ENCODE results near the gene AGAP2. TPM values are rescaled to one million over a fixed set of nuclear protein-coding genes. Genes with fewer than 3 reads are reported as not detected.

AGAP2 gene
- total and polyA plus RNA-seq, 9 of the 15 experiments (the other 6 are each of a cell fraction or from before 2014, with no cell fraction given), result 0.04 to 0.77 (median 0.28) TPM; not detected in 1

- TF ChIP-seq, protein P1, sequence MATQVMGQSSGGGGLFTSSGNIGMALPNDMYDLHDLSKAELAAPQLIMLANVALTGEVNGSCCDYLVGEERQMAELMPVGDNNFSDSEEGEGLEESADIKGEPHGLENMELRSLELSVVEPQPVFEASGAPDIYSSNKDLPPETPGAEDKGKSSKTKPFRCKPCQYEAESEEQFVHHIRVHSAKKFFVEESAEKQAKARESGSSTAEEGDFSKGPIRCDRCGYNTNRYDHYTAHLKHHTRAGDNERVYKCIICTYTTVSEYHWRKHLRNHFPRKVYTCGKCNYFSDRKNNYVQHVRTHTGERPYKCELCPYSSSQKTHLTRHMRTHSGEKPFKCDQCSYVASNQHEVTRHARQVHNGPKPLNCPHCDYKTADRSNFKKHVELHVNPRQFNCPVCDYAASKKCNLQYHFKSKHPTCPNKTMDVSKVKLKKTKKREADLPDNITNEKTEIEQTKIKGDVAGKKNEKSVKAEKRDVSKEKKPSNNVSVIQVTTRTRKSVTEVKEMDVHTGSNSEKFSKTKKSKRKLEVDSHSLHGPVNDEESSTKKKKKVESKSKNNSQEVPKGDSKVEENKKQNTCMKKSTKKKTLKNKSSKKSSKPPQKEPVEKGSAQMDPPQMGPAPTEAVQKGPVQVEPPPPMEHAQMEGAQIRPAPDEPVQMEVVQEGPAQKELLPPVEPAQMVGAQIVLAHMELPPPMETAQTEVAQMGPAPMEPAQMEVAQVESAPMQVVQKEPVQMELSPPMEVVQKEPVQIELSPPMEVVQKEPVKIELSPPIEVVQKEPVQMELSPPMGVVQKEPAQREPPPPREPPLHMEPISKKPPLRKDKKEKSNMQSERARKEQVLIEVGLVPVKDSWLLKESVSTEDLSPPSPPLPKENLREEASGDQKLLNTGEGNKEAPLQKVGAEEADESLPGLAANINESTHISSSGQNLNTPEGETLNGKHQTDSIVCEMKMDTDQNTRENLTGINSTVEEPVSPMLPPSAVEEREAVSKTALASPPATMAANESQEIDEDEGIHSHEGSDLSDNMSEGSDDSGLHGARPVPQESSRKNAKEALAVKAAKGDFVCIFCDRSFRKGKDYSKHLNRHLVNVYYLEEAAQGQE (IDR thresholded peaks at IDR 0.05; ENCODE audit: borderline replicate concordance), result peak; percentile 56; the same call in 1 of the 2 replicates
- TF ChIP-seq, protein P1 (CRISPR knock-in tag; IDR thresholded peaks at IDR 0.05; ENCODE audit: low read depth), result peak; percentile 54; the same call in 1 of the 2 replicates
- TF ChIP-seq, protein P2, sequence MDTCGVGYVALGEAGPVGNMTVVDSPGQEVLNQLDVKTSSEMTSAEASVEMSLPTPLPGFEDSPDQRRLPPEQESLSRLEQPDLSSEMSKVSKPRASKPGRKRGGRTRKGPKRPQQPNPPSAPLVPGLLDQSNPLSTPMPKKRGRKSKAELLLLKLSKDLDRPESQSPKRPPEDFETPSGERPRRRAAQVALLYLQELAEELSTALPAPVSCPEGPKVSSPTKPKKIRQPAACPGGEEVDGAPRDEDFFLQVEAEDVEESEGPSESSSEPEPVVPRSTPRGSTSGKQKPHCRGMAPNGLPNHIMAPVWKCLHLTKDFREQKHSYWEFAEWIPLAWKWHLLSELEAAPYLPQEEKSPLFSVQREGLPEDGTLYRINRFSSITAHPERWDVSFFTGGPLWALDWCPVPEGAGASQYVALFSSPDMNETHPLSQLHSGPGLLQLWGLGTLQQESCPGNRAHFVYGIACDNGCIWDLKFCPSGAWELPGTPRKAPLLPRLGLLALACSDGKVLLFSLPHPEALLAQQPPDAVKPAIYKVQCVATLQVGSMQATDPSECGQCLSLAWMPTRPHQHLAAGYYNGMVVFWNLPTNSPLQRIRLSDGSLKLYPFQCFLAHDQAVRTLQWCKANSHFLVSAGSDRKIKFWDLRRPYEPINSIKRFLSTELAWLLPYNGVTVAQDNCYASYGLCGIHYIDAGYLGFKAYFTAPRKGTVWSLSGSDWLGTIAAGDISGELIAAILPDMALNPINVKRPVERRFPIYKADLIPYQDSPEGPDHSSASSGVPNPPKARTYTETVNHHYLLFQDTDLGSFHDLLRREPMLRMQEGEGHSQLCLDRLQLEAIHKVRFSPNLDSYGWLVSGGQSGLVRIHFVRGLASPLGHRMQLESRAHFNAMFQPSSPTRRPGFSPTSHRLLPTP (IDR thresholded peaks at IDR 0.05; ENCODE audit: borderline replicate concordance, extremely low read depth, insufficient read length), result no peak
- TF ChIP-seq ADNP (tag; IDR thresholded peaks at IDR 0.05) (no peak), RBM25 (IDR thresholded peaks at IDR 0.05; ENCODE audit: low read depth, low read length, severe bottlenecking) (no peak), MTA1 (IDR thresholded peaks at IDR 0.05; ENCODE audit: borderline replicate concordance) (peak; percentile 96), GMEB1 (CRISPR knock-in tag; IDR thresholded peaks at IDR 0.05) (peak; percentile 47; the same call in 1 of the 2 replicates), SUPT5H (IDR thresholded peaks at IDR 0.05) (peak; percentile 96), SMC3 (conservative IDR thresholded peaks at IDR 0.05; ENCODE audit: insufficient read depth, low read depth, low read length) (peak; percentile 57; the same call in 1 of the 2 replicates)
- TF ChIP-seq, protein P3, sequence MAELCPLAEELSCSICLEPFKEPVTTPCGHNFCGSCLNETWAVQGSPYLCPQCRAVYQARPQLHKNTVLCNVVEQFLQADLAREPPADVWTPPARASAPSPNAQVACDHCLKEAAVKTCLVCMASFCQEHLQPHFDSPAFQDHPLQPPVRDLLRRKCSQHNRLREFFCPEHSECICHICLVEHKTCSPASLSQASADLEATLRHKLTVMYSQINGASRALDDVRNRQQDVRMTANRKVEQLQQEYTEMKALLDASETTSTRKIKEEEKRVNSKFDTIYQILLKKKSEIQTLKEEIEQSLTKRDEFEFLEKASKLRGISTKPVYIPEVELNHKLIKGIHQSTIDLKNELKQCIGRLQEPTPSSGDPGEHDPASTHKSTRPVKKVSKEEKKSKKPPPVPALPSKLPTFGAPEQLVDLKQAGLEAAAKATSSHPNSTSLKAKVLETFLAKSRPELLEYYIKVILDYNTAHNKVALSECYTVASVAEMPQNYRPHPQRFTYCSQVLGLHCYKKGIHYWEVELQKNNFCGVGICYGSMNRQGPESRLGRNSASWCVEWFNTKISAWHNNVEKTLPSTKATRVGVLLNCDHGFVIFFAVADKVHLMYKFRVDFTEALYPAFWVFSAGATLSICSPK (IDR thresholded peaks at IDR 0.05; ENCODE audit: borderline replicate concordance), result 0 out of 2 replicates have a peak, but pooled peaks have one; percentile 18
Observed at GRCh38 chr12:57782608-57783465, 44.3 kb upstream of the AGAP2 start, which contains the start of gene TSFM (continued).
